DOHH2 (cell line): ENCODE data around the gene NEU1.

Source experiments
- H3F3A ChIP-seq: fragments of 200-600 bp; sonication (generic), shearing (Covaris generic); 2 replicates; pipeline ENCODE4 v1.6.0; 2016; ENCODE audit warnings: antibody characterized with exemption, mild to moderate bottlenecking; ENCODE audit not compliant: control insufficient read depth, insufficient read depth
- H3K27ac ChIP-seq: fragments of 200-600 bp; sonication (generic); 2 replicates; pipeline ENCODE4 v1.5.1; 2014; ENCODE audit warnings: low read depth, mild to moderate bottlenecking, low read length, moderate library complexity
- H3K27me3 ChIP-seq: fragments of 200-600 bp; sonication (generic); 2 replicates; pipeline ENCODE4 v1.6.1; 2014; ENCODE audit warnings: mild to moderate bottlenecking, low read length, mixed read lengths; ENCODE audit not compliant: control insufficient read depth
- H3K36me3 ChIP-seq: fragments of 200-600 bp; sonication (generic); 2 replicates; pipeline ENCODE4 v1.6.1; 2014; ENCODE audit warnings: mild to moderate bottlenecking, low read length, moderate library complexity, mixed read lengths; ENCODE audit not compliant: control insufficient read depth
- H3K4me1 ChIP-seq: fragments of 200-600 bp; sonication (generic); 2 replicates; pipeline ENCODE4 v1.6.1; 2014; ENCODE audit warnings: mild to moderate bottlenecking, low read length, mixed read lengths; ENCODE audit not compliant: control insufficient read depth
- H3K4me2 ChIP-seq: fragments of 200-600 bp; sonication (generic); 2 replicates; pipeline ENCODE4 v1.6.0; 2014; ENCODE audit warnings: mild to moderate bottlenecking, low read length, moderate library complexity
- H3K4me3 ChIP-seq: fragments of 200-600 bp; sonication (generic); 2 replicates; pipeline ENCODE4 v1.5.1; 2014; ENCODE audit warnings: mild to moderate bottlenecking, low read length, mixed read lengths
- H3K79me2 ChIP-seq: fragments of 200-600 bp; sonication (generic); 2 replicates; pipeline ENCODE4 v1.6.1; 2014; ENCODE audit warnings: mild to moderate bottlenecking, low read length, mixed read lengths; ENCODE audit not compliant: control insufficient read depth
- H3K9me2 ChIP-seq: fragments of 200-600 bp; sonication (generic); replicated peaks from 2 replicates; pipeline ENCODE4 v1.6.1; 2014; ENCODE audit warnings: mild to moderate bottlenecking, low read length, mixed read lengths; ENCODE audit not compliant: control insufficient read depth
- H3K9me3 ChIP-seq: fragments of 200-600 bp; sonication (generic); 2 replicates; pipeline ENCODE4 v1.6.1; 2014; ENCODE audit warnings: antibody characterized with exemption, low read length, mixed read lengths; ENCODE audit not compliant: control insufficient read depth, insufficient read depth
- H4K20me1 ChIP-seq: fragments of 200-600 bp; sonication (generic); 2 replicates; pipeline ENCODE4 v1.6.0; 2014; ENCODE audit warnings: low read depth, mild to moderate bottlenecking, antibody characterized with exemption, low read length, moderate library complexity; ENCODE audit not compliant: control insufficient read depth, insufficient read depth
- EZH2phosphoT487 ChIP-seq: fragments of 200-600 bp; sonication (generic); IDR thresholded peaks from 2 replicates; pipeline ENCODE4 v1.6.1; 2017; ENCODE audit warnings: borderline replicate concordance, mild to moderate bottlenecking, antibody characterized with exemption, low read length, moderate library complexity, mixed read lengths
- TF ChIP-seq, protein P1 (sequence below): fragments of 200-600 bp; sonication (generic); IDR thresholded peaks from one replicate; pipeline ENCODE4 v1.5.1; 2014; ENCODE audit warnings: antibody characterized with exemption, mild to moderate bottlenecking, low read depth, low read length; ENCODE audit not compliant: poor library complexity, severe bottlenecking

The NEU1 gene

DNA sequence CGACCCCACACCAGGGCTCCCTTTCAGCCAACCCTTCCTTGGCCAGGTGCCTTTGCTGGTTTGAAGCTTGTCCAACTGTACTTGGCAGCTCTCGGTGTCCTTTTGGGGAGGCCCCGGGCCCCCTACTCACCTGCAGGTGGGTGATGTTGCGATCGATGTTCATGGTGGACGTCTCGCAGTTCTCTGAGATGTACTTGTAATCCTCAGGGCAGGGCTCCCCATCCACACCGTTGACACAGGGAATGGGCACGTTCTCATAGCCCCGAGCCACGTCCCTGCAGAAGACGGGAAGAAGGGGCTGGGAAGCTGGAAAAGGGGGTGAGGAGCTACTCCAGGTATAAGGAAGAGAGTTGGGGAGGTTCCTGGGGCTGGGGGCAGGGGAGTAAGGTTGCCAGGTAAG lies 21.1 kb upstream of the NEU1 start:
- H3F3A ChIP-seq: no peaks in the 10 kb centered on the region
- TF ChIP-seq, protein P1, sequence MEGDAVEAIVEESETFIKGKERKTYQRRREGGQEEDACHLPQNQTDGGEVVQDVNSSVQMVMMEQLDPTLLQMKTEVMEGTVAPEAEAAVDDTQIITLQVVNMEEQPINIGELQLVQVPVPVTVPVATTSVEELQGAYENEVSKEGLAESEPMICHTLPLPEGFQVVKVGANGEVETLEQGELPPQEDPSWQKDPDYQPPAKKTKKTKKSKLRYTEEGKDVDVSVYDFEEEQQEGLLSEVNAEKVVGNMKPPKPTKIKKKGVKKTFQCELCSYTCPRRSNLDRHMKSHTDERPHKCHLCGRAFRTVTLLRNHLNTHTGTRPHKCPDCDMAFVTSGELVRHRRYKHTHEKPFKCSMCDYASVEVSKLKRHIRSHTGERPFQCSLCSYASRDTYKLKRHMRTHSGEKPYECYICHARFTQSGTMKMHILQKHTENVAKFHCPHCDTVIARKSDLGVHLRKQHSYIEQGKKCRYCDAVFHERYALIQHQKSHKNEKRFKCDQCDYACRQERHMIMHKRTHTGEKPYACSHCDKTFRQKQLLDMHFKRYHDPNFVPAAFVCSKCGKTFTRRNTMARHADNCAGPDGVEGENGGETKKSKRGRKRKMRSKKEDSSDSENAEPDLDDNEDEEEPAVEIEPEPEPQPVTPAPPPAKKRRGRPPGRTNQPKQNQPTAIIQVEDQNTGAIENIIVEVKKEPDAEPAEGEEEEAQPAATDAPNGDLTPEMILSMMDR: no peak
- TF ChIP-seq EZH2phosphoT487: no peak
- no peaks in the 10 kb centered on the region for H4K20me1 ChIP-seq
- H3K4me1 ChIP-seq: no peaks in the 10 kb centered on the region
- H3K36me3 ChIP-seq: peaks cover 79% of the 10 kb centered on the region
- no peaks in the 10 kb centered on the region for H3K27me3 ChIP-seq
- H3K4me3 ChIP-seq: no peak overlapping the region
- no peaks in the 10 kb centered on the region for H3K9me2 ChIP-seq
- H3K9me3 ChIP-seq: no peaks in the 10 kb centered on the region
- no peak overlapping the region for H3K4me2 ChIP-seq
- no peaks in the 10 kb centered on the region for H3K79me2 ChIP-seq
- H3K27ac ChIP-seq: no peak overlapping the region

DNA sequence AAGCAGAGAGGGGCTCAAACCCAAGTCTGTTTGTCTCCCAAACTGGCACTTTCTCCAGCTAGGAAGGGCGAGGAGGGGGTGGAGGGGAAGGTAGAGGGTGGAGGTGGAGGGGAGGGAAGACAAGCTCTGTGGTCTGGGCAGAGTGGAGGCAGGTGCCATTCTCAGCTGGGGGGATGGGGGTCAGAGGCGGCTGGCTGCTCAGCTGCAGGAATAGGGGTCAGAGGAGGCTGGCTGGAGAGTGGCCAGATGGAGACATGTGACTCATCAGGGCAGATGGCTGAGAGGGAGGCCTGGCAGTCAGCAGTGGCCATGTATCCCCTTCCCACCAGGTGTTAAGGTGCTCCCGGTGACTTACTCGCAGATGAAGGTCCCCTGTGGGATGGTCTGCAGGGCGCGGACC lies 19.7 kb upstream of the NEU1 start:
- Histone ChIP-seq H3K9me3 (no peaks in the 10 kb centered on the region), H4K20me1 (no peaks in the 10 kb centered on the region), H3K36me3 (peaks cover 66% of the 10 kb centered on the region), H3K4me2 (no peak overlapping the region), H3K79me2 (no peaks in the 10 kb centered on the region), H3K4me3 (no peak overlapping the region), H3F3A (no peaks in the 10 kb centered on the region), H3K9me2 (no peaks in the 10 kb centered on the region), H3K27me3 (no peaks in the 10 kb centered on the region), H3K27ac (no peak overlapping the region), H3K4me1 (no peaks in the 10 kb centered on the region)
- TF ChIP-seq, protein P1: no peak
- TF ChIP-seq EZH2phosphoT487: no peak

DNA sequence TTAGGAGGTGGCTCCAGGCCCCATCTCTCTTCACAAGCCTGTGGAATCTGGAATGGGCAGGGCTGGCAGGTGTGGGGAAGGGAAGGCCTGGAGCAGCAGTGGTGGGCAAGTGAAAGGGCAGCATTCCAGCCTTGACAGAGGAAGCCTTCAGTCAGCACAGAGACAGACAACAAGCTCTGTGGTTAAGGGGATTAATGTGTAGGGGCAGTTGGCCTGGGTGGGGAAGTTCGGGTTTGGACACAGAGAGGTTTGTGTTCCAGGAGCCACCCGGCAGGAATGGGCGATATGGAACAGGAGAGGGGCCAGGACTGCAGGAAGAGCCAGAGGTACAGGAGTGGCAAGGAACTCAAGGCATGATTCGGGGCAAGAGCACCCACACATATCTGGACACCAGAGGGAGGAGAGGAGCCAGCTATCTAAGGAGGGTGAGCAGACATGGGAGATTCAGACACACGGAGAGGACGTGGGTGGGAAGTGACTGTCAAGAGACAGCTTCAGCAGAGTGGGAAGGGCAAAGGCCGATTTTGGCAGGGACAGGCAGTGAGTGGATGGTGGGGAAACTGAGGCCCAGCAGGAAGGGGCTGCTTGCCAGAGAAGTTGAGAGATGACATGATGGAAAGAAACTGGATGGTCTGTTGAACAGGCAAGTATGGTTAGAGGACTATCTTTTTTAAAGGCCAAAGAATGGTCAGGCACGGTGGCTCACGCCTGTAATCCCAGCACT lies 18.7 kb upstream of the NEU1 start:
- TF ChIP-seq EZH2phosphoT487: no peak
- Histone ChIP-seq H3K27ac (no peak overlapping the region), H3K36me3 (peaks cover 56% of the 10 kb centered on the region)

DNA sequence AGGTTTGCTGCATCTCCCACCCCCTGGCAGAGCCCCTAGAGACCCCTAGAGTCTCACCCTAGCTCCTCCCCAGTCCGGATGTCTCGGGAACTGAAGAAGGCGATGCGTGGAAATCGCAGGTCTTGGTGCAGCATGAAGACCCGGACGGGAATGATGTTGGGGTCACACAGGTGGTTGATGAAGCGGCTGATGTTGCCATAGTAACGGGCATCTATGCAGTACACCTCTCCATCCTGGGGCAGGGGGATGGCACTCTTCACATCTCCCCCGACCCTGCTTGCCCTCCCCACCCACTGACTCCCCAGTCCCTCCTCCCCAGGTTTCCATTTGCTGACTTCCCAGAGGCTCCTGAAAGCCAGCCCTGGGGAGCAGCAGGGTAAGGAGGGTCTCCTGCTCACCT lies 18.0 kb upstream of the NEU1 start:
- Histone ChIP-seq H3K9me2 (no peaks in the 10 kb centered on the region), H3F3A (no peaks in the 10 kb centered on the region), H3K9me3 (no peaks in the 10 kb centered on the region), H3K27ac (no peak overlapping the region), H3K4me3 (no peak overlapping the region), H3K36me3 (peaks cover 53% of the 10 kb centered on the region), H3K27me3 (no peaks in the 10 kb centered on the region), H3K4me2 (no peak overlapping the region), H4K20me1 (no peaks in the 10 kb centered on the region), H3K79me2 (no peaks in the 10 kb centered on the region), H3K4me1 (no peaks in the 10 kb centered on the region)
- TF ChIP-seq, protein P1: no peak
- no peak for TF ChIP-seq EZH2phosphoT487

More for the DNA sequence above, 18.7 kb upstream of the NEU1 start:
- no peak overlapping the region for H3K4me3 ChIP-seq
- H3K9me3 ChIP-seq: no peaks in the 10 kb centered on the region
- no peak overlapping the region for H3K4me2 ChIP-seq
- H3K9me2 ChIP-seq: no peaks in the 10 kb centered on the region
- no peaks in the 10 kb centered on the region for H3K79me2 ChIP-seq
- no peaks in the 10 kb centered on the region for H4K20me1 ChIP-seq
- no peaks in the 10 kb centered on the region for H3K27me3 ChIP-seq
- no peaks in the 10 kb centered on the region for H3F3A ChIP-seq
- H3K4me1 ChIP-seq: no peaks in the 10 kb centered on the region
